Thyroid gland (tissue), 4 donors: ENCODE measurements around the gene USP2.

Experiments used
- POLR2A ChIP-seq, 2 donors: fragments of 450-650 bp; IDR thresholded peaks; one replicate each; pipeline ENCODE4 v1.6.1; 2017; ENCODE audit warnings: antibody characterized with exemption in 2 of 2, mild to moderate bottlenecking in 2 of 2, moderate library complexity in 1 of 2
- TF ChIP-seq, protein P1 (sequence below), 6 experiments: fragments of 200-600 bp in 3 of 6; fragments of 450-650 bp in 3 of 6; sonication (generic) in 3 of 6; IDR thresholded peaks; one replicate each; pipeline ENCODE4 v1.5.1; 2016 to 2019; ENCODE audit warnings: antibody characterized with exemption in 6 of 6, mild to moderate bottlenecking in 2 of 6, inconsistent platforms in 1 of 6, moderate library complexity in 1 of 6

DNA sequence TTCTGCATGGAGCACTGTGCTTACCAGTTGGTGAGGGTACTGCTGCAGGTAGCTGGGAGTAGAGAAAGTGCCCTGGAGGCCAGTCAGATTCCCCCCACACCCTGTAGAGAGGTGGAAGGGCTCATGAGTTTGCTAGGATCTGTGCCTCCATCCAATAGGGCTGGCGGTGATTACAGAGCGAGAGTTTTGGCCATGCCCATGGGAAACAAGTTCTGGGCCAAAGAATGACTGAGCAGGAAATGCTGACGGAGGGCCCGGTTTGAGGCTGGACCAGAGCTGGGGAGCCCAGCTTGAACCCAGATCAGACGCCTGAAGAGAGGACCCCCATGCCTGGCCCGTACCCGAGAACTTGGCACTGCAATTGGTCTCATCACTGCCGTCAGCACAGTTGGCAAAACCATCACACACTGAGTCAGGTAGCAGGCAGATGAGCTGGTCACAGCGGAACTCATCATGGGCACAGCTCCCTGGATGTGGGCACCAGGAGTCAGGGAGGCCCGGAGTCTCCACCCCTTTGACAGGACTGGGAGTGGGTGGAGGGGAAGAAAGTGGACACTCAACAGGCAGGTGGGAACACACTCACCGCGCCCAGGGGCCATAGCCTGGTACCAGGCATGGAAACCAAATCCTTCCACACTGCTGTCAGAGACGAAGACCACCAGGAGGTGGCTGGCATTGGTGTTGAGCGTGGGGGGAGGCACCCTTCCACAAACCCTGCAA, 37.0 kb downstream of the USP2 start:
- TF ChIP-seq, protein P1, sequence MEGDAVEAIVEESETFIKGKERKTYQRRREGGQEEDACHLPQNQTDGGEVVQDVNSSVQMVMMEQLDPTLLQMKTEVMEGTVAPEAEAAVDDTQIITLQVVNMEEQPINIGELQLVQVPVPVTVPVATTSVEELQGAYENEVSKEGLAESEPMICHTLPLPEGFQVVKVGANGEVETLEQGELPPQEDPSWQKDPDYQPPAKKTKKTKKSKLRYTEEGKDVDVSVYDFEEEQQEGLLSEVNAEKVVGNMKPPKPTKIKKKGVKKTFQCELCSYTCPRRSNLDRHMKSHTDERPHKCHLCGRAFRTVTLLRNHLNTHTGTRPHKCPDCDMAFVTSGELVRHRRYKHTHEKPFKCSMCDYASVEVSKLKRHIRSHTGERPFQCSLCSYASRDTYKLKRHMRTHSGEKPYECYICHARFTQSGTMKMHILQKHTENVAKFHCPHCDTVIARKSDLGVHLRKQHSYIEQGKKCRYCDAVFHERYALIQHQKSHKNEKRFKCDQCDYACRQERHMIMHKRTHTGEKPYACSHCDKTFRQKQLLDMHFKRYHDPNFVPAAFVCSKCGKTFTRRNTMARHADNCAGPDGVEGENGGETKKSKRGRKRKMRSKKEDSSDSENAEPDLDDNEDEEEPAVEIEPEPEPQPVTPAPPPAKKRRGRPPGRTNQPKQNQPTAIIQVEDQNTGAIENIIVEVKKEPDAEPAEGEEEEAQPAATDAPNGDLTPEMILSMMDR (IDR thresholded peaks at IDR 0.05): no peak
- no peak for TF ChIP-seq POLR2A (IDR thresholded peaks at IDR 0.05)
